Fibroblast of upper back skin (primary cell): ENCODE results near the gene FBXL2.
"Not testable (repeated sequence)": the region's sequence is repeated elsewhere in the genome, so short reads cannot be mapped to it uniquely, and the experiment has no call there.

Experiments
- DNase-seq: peaks from one replicate; pipeline ENCODE4 v3.0.0-alpha.2; 2013

The FBXL2 gene

GRCh38 chr3:33317963-33318709, 40.9 kb downstream of the FBXL2 start:
- DNase-seq, result no peak

- peak; percentile 6 for DNase-seq
These were observed 41.6 kb downstream of the FBXL2 start for GRCh38 chr3:33318710-33319380.

DNA sequence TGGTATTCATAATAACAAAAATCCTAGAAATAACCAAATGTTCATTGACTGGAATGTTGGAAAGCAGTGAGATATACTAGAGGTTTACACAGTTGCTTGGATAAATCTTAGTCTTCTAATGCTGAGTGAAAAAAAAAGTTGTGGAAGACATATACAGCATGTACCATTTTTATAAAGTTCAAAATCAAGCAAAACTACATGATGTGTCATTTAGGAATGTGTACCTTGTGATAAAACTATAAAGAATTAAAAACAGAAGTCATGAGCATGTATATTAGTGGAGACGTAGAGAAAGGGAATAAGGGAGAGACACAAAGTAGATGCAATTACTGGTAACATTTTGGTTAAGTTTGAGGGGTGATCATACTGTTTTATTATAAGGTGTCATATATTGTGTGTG, 45.2 kb downstream of the FBXL2 start:
- DNase-seq, result peak; percentile 16

GRCh38 chr3:33331414-33331813, 54.2 kb downstream of the FBXL2 start:
- DNase-seq, result peak; percentile 57

DNA sequence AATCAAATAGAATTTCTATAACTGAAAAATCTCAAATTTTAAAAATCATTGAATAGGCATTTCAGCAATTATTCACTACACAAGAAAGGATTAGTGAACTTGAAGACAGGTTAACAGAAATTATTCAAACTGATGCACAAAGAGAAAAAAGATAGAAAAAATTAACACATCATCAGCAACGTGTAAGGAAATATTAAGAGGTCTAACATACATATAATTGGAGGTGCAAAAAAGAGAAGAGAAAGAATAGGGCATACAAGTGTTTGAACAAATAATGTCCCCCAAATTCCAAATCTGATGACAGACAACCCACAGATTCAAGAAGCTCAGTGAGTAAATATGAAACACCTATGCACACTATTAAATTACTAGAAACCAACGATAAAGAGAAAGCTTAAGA, 57.1 kb downstream of the FBXL2 start:
- no peak for DNase-seq

DNA sequence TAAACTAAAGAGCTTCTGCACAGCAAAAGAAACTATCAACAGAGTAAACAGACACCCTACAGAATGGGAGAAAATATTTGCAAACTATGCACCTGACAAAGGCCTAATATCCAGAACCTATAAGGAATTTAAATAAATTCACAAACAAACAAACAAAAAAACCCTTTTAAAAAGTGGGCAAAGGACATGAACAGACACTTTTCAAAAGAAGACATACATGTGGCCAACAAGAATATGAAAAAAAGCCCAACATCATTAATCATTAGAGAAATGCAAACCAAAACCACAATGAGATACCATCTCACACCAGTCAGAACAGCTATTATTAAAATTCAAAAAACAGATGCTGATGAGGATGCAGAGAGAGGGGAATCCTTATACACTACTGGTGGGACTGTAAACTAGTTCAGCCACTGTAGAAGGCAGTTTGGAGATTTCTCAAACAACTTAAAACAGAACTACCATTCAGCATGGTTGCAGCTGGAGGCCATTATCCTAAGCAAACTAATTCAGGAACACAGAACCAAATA, 61.8 kb downstream of the FBXL2 start:
- DNase-seq, result not testable (repeated sequence)

DNA sequence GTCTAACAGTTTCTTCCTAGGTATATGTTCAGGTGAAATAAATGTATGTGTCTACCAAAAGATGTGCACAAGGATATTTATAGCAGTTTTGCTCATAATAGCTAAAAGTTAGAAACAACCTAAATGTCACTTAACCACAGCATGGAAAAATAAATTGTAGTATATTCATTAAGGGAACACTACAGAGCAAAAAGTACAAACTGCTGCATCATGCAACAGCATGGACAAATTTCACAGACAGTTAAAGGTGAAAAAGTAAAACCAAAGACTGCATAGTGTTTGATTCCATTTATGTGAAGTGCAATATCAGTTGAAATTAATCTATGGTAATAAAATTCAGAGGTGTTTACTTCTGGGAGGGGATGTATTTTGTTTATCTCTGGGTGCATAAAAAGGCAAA, 62.5 kb downstream of the FBXL2 start:
- no peak for DNase-seq

DNA sequence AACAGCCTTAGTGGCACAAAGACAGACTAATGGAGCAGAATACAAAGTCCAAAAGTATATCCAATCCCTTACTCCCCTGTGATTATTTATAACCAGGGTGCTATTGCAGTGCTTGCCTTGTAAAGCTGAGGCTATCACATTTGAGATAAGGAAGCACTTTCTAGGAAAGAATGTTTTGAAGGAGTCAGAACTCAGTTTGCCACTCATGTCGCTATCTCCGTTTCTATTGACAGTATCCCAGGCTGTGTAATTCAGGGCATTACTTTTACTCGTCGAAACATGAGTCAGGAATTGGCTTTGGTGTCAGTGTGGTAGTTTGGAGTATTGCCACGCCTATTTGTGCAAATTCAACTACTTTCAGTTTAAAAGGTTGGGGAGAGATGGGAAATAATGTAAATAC, 78.4 kb downstream of the FBXL2 start:
- DNase-seq, result peak; percentile 20

- no peak for DNase-seq
These were observed 81.0 kb downstream of the FBXL2 start for GRCh38 chr3:33358172-33358781.

GRCh38 chr3:33360136-33360825, 83.0 kb downstream of the FBXL2 start:
- DNase-seq, result peak; percentile 60

DNA sequence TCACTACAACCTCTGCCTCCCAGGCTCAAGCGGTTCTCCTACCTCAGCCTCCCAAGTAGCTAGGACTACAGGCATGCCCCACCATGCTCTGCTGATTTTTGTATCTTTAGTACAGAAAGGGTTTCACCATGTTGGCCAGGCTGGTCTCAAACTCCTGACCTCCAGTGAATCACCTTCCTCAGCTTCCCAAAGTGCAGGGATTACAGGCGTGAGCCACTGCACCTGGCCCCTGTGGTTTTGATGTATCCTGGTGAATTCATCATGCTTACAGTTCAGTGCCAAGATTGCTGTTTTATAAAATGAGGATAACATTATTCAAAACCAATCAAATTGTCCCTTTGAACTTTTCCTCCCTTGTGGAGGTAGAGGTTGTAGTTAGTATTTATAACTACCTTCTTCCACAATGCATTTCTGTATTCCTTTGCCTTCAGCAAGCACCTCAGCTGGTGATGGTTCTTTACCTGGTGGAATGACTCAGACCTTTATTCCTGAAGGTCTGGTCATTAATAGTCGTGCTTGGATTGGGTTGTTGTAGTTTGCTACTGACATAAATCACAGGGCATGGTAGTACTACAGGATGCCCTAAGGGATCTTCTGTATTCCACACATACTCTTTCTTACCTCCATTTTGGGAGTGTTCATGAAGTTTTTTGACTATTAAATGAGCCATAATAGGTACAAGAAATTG, 86.0 kb downstream of the FBXL2 start:
- no peak for DNase-seq

DNA sequence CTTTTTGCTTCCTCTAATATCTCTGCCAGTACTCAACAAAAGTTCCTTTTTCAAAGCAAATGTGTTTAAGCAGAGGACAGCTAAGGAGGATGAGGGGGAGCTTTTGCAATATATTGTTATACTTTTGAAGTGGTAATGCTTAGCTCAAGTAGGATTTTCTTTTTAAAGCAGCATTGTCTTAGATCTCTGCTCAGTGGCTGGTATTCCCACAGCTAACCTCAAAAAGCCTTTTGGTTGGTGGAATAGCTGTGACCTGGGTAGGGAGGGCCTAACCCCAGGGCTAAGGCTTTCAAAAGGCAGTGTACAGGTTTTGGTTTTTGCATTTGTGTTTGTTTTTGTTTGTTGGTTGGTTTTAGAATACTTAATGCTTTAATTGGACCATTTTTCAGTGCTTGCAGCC, 86.8 kb downstream of the FBXL2 start:
- no peak for DNase-seq

- DNase-seq, result peak; percentile 41
These were observed 87.4 kb downstream of the FBXL2 start for GRCh38 chr3:33364531-33365128.

DNA sequence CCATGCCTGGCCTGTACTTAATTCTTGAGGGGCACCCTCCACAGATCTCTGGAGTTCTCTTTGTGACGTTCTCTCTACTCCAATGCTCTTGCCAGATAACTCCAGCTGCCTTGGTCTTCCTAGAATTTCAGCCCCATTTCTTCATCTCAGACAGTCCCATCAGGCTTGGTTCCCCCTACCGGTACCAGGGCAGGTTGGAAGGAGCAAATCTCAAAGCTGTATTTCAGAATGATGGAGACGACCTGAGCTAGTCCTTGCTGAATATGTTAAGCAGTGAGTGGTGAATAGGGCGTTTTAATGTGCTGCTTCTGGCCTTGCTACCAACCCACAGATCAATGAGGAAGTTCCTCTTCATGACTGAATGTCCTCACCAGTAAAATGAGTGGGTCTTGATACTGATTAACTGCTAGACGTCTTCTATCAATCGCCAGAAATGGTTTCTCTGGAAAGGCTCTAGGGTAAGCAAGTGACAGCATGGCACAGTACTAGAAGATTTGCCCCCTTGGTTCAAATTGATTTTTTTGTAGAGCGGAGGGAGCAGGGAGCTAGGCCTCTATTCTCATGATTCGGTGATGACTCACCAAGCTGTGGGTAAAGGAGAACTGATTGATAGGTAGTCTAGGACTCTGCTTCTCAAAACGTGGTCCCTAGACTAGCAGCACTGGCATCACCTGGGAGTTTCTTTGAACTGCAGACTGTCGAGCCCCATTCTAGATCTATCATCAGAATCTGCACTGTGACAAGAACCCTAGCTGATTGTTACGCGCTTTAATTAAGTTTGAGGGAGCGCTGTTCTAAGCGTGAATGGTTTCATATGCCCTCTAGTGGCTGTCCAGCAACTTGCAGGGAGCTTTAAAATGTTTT, 95.2 kb downstream of the FBXL2 start:
- peak; percentile 68 for DNase-seq

DNA sequence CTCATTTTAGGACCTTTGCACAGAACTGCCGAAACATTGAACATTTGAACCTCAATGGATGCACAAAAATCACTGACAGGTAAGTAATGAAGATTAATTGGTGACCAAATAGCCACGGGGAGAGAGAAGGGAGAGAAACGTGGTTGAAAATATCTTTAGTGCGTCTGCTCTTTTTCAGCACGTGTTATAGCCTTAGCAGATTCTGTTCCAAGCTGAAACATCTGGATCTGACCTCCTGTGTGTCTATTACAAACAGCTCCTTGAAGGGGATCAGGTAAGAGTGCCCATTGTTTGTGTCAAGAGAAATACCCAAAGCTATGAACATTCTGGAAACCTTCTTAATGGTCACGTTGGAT, 95.8 kb downstream of the FBXL2 start:
- no peak for DNase-seq

GRCh38 chr3:33377489-33377888, 100.2 kb downstream of the FBXL2 start:
- DNase-seq, result no peak

DNA sequence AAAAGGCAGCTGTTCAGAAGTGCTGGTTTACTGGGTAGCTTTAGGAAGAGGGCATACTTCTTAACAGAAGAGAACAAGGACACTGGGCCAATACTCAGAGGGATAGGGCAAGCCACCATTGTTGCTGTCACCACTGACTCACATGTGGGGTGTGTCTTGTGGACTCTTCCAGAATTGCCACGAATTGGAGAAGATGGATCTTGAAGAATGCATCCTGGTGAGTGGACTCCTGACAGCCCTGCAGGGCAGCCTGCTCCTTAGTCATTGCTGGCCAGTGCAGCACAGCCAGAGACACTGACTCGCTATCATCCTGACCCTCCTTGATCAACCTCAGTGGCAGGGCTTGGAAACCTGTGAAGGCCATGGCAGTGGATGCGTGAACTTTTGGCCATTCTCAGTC, 100.7 kb downstream of the FBXL2 start:
- DNase-seq, result peak; percentile 48

GRCh38 chr3:33380653-33381052, 103.4 kb downstream of the FBXL2 start:
- DNase-seq, result no peak

DNA sequence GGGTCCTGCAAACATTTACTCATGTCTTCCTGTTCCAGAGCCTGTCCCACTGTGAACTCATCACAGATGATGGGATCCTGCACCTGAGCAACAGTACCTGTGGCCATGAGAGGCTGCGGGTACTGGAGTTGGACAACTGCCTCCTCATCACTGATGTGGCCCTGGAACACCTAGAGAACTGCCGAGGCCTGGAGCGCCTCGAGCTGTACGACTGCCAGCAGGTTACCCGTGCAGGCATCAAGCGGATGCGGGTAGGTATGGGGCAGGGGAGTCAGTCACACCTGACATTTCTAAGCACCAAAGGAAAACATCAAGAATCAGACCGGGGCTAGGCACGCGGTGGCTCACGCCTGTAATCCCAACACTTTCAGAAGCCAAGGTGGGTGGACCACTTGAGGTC, 106.7 kb downstream of the FBXL2 start:
- no peak for DNase-seq

- DNase-seq, result no peak
These were observed 108.2 kb downstream of the FBXL2 start for GRCh38 chr3:33385423-33385822.

GRCh38 chr3:33386631-33387030, 109.4 kb downstream of the FBXL2 start:
- no peak for DNase-seq
